ENCODE results near the gene CEACAM7.

CEACAM7 gene

DNA sequence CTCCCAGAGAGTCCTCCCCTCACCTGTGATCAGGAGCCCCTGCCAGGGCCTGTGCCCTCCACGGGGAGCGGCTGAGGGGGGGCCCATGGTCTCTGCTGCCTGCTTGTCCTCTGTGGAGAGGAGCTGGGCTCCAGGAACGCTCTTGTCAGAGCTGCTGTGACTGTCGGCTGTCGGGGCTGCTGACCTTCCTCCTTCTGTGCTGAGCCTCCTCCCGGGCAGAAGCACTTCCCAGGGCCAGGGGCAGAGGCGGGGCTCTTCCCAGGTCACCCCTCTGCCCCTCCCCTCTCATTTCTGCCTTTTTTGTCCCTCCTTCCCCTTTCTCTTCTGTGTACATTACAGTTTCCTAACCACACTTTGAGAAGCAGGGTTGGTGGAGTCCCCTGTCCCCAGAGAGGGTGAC, 61.2 kb downstream of the CEACAM7 start, which contains the start of gene CEACAM4 (continued):
- TF ChIP-seq ZNF776 (tag by site-specific recombination; IDR thresholded peaks at IDR 0.05; ENCODE audit: borderline replicate concordance) (no peak), ZNF266 (tag by site-specific recombination; IDR thresholded peaks at IDR 0.05; ENCODE audit: low read depth) (no peak), ZNF426 (tag by site-specific recombination; IDR thresholded peaks at IDR 0.05) (no peak), ZNF155 (tag by site-specific recombination; IDR thresholded peaks at IDR 0.05) (no peak), ZNF600 (tag by site-specific recombination; IDR thresholded peaks at IDR 0.05) (no peak), ZNF621 (tag by site-specific recombination; IDR thresholded peaks at IDR 0.05) (no peak), HOXD13 (CRISPR knock-in tag; IDR thresholded peaks at IDR 0.05; ENCODE audit: borderline replicate concordance) (no peak), ZNF423 (tag by site-specific recombination; IDR thresholded peaks at IDR 0.05) (no peak), KLF1 (tag by site-specific recombination; IDR thresholded peaks at IDR 0.05) (no peak), ZNF792 (tag by site-specific recombination; IDR thresholded peaks at IDR 0.05) (no peak)
- TF ChIP-seq, protein P1, sequence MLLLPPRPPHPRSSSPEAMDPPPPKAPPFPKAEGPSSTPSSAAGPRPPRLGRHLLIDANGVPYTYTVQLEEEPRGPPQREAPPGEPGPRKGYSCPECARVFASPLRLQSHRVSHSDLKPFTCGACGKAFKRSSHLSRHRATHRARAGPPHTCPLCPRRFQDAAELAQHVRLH (tag by site-specific recombination; IDR thresholded peaks at IDR 0.05) = no peak

DNA sequence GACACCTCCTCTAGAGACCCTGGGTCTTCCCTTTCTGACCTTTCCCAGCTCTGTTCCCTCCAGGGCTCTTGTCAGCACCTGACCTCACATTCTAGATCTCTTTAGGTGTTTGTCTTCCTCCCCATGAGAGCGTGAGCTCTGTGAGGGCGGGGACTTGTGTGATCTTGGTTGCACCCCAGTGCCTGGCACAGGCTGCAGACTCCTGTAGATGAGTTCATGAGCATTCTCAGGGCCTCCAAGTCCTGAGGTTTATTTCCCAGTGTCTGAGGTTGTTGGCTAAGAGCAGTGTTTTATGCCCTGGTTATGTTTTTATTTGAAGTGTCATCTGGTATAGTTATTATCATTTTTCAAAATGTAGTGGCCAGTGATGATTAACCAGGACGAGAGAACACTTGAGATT, 61.8 kb downstream of the CEACAM7 start:
- Histone ChIP-seq H3K4me3 (ENCODE audit: low read depth, low read length) (no peak overlapping the region), H3K27ac (ENCODE audit: extremely low read depth, low read depth, low read length) (no peak overlapping the region), H3K36me3 (ENCODE audit: control insufficient read depth in 2 of 2, insufficient read depth in 1 of 2, low read length in 2 of 2) (no peaks in the 10 kb centered on the region), H3K4me1 (ENCODE audit: control insufficient read depth, insufficient read depth, low read length) (no peaks in the 10 kb centered on the region), H3K9me3 (ENCODE audit: control insufficient read depth, insufficient read depth, low read depth, low read length) (no peaks in the 10 kb centered on the region)
- ChIA-PET CTCF (interaction anchor here (0.6 to 0.7 kb wide), 2 partner anchors 16 to 314 kb away, joined by 3 read pairs; no protein-coding TSS in a partner anchor), POLR2A (no interaction called here)
- TF ChIP-seq, protein P2, sequence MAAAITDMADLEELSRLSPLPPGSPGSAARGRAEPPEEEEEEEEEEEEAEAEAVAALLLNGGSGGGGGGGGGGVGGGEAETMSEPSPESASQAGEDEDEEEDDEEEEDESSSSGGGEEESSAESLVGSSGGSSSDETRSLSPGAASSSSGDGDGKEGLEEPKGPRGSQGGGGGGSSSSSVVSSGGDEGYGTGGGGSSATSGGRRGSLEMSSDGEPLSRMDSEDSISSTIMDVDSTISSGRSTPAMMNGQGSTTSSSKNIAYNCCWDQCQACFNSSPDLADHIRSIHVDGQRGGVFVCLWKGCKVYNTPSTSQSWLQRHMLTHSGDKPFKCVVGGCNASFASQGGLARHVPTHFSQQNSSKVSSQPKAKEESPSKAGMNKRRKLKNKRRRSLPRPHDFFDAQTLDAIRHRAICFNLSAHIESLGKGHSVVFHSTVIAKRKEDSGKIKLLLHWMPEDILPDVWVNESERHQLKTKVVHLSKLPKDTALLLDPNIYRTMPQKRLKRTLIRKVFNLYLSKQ (tag by site-specific recombination; IDR thresholded peaks at IDR 0.05; ENCODE audit: borderline replicate concordance) = no peak

GRCh38 chr19:41624937-41625336, 63.1 kb downstream of the CEACAM7 start:
- Histone ChIP-seq H3K27ac (ENCODE audit: extremely low read depth, low read depth, low read length) (no peak overlapping the region), H3K4me3 (ENCODE audit: low read depth, low read length) (no peak overlapping the region), H3K9me3 (ENCODE audit: control insufficient read depth, insufficient read depth, low read depth, low read length) (no peaks in the 10 kb centered on the region), H3K4me1 (ENCODE audit: control insufficient read depth, insufficient read depth, low read length) (no peaks in the 10 kb centered on the region), H3K36me3 (ENCODE audit: control insufficient read depth in 2 of 2, insufficient read depth in 1 of 2, low read length in 2 of 2) (no peaks in the 10 kb centered on the region)
- ChIA-PET CTCF (interaction anchor here (0.6 to 1.6 kb wide), 5 partner anchors 65 to 178 kb away, joined by 3 to 4 read pairs (median 3); no protein-coding TSS in a partner anchor), POLR2A (no interaction called here)
- TF ChIP-seq ZNF747 (tag by site-specific recombination; IDR thresholded peaks at IDR 0.05) (no peak), SCRT2 (tag by site-specific recombination; IDR thresholded peaks at IDR 0.05) (no peak), OVOL3 (tag by site-specific recombination; IDR thresholded peaks at IDR 0.05) (no peak), TSHZ1 (tag by site-specific recombination; IDR thresholded peaks at IDR 0.05; ENCODE audit: borderline replicate concordance) (no peak), GLIS2 (tag by site-specific recombination; IDR thresholded peaks at IDR 0.05) (no peak), ZNF626 (tag by site-specific recombination; IDR thresholded peaks at IDR 0.05) (no peak), ZBTB20 (tag by site-specific recombination; IDR thresholded peaks at IDR 0.05) (no peak), ZNF529 (tag by site-specific recombination; IDR thresholded peaks at IDR 0.05; ENCODE audit: insufficient replicate concordance) (no peak), WT1 (tag by site-specific recombination; IDR thresholded peaks at IDR 0.05) (no peak), GLI4 (tag by site-specific recombination; IDR thresholded peaks at IDR 0.05) (no peak)
- TF ChIP-seq, protein P3, sequence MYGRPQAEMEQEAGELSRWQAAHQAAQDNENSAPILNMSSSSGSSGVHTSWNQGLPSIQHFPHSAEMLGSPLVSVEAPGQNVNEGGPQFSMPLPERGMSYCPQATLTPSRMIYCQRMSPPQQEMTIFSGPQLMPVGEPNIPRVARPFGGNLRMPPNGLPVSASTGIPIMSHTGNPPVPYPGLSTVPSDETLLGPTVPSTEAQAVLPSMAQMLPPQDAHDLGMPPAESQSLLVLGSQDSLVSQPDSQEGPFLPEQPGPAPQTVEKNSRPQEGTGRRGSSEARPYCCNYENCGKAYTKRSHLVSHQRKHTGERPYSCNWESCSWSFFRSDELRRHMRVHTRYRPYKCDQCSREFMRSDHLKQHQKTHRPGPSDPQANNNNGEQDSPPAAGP (tag by site-specific recombination; IDR thresholded peaks at IDR 0.05) = no peak
